Neural cell (in vitro differentiated cells): ENCODE measurements around the gene GSTCD. TPM values are rescaled to one million over a fixed set of nuclear protein-coding genes. Genes with fewer than 3 reads are reported as not detected.
"Not testable (repeated sequence)": the region's sequence is repeated elsewhere in the genome, so short reads cannot be mapped to it uniquely, and the experiment has no call there.

Experiments used
- H2AFZ ChIP-seq: fragments of 200-600, 300-800 bp; sonication (generic), shearing (Covaris generic); 2 replicates; pipeline ENCODE4 v1.6.0; 2014; ENCODE audit warnings: low read depth, mild to moderate bottlenecking, antibody characterized with exemption, low read length, moderate library complexity
- H3F3A ChIP-seq: fragments of 200-600 bp; shearing (Covaris generic); 2 replicates; pipeline ENCODE4 v1.6.1; 2016; ENCODE audit warnings: mild to moderate bottlenecking, moderate library complexity, mixed read lengths, antibody characterized with exemption, low read length; ENCODE audit not compliant: insufficient read depth, poor library complexity, severe bottlenecking
- H3K27ac ChIP-seq: fragments of 200-600, 300-800 bp; sonication (generic), shearing (Covaris generic); 2 replicates; pipeline ENCODE4 v1.5.1; 2014; ENCODE audit warnings: mild to moderate bottlenecking, low read length, moderate library complexity
- H3K27me3 ChIP-seq: fragments of 300-800, 200-600 bp; sonication (generic), shearing (Covaris generic); 2 replicates; pipeline ENCODE4 v1.6.0; 2014; ENCODE audit warnings: mild to moderate bottlenecking, low read depth, low read length, moderate library complexity; ENCODE audit not compliant: insufficient read depth
- H3K36me3 ChIP-seq: fragments of 300-800, 200-600 bp; sonication (generic), shearing (Covaris generic); 2 replicates; pipeline ENCODE4 v1.5.1; 2014; ENCODE audit warnings: mild to moderate bottlenecking, antibody characterized with exemption, low read length, moderate library complexity; ENCODE audit not compliant: insufficient read depth
- H3K4me2 ChIP-seq: fragments of 300-800, 200-600 bp; sonication (generic), shearing (Covaris generic); 2 replicates; pipeline ENCODE4 v1.6.0; 2014; ENCODE audit warnings: mild to moderate bottlenecking, low read length
- H3K4me3 ChIP-seq: fragments of 300-800, 200-600 bp; sonication (generic), shearing (Covaris generic); 2 replicates; pipeline ENCODE4 v1.5.1; 2014; ENCODE audit warnings: mild to moderate bottlenecking, low read length, moderate library complexity
- H3K79me2 ChIP-seq: fragments of 200-600 bp; shearing (Covaris generic); replicated peaks from 2 replicates; pipeline ENCODE4 v1.6.0; 2014; ENCODE audit warnings: mild to moderate bottlenecking, low read length, moderate library complexity; ENCODE audit not compliant: insufficient read depth
- H3K9ac ChIP-seq: fragments of 300-800, 200-600 bp; sonication (generic), shearing (Covaris generic); 2 replicates; pipeline ENCODE4 v1.6.1; 2016; ENCODE audit warnings: mild to moderate bottlenecking, low read length, mixed read lengths
- H3K9me2 ChIP-seq: fragments of 200-600 bp; shearing (Covaris generic); 2 replicates; pipeline ENCODE4 v1.6.1; 2016; ENCODE audit warnings: mild to moderate bottlenecking, low read length, mixed read lengths; ENCODE audit not compliant: insufficient read depth
- H3K9me3 ChIP-seq: fragments of 200-600, 300-800 bp; sonication (generic), shearing (Covaris generic); 2 replicates; pipeline ENCODE4 v1.6.1; 2016; ENCODE audit warnings: mild to moderate bottlenecking, mixed run types, low read length, moderate library complexity, mixed read lengths
- H4K20me1 ChIP-seq: fragments of 200-600 bp; shearing (Covaris generic); 2 replicates; pipeline ENCODE4 v1.6.1; 2016; ENCODE audit warnings: mild to moderate bottlenecking, mixed run types; ENCODE audit not compliant: insufficient read depth
- CTCF ChIP-seq: fragments of 450-650 bp; IDR thresholded peaks from 2 replicates; pipeline ENCODE4 v1.5.1; 2014; ENCODE audit warnings: antibody characterized with exemption, mild to moderate bottlenecking, moderate library complexity; ENCODE audit not compliant: poor library complexity, severe bottlenecking
- EP300 ChIP-seq: fragments of 450-650 bp; conservative IDR thresholded peaks from 2 replicates; pipeline ENCODE4 v1.6.1; 2014; ENCODE audit warnings: antibody characterized with exemption, mild to moderate bottlenecking, moderate library complexity; ENCODE audit not compliant: poor library complexity, severe bottlenecking
- EZH2 ChIP-seq: fragments of 200-600, 300-800 bp; shearing (Covaris generic), sonication (generic); IDR thresholded peaks from 2 replicates; pipeline ENCODE4 v1.6.1; 2014; ENCODE audit warnings: antibody characterized with exemption, low read length, borderline replicate concordance, mild to moderate bottlenecking; ENCODE audit not compliant: insufficient read depth, poor library complexity, severe bottlenecking
- MXI1 ChIP-seq: fragments of 450-650 bp; conservative IDR thresholded peaks from 2 replicates; pipeline ENCODE4 v1.6.1; 2014; ENCODE audit warnings: antibody characterized with exemption, mild to moderate bottlenecking; ENCODE audit not compliant: poor library complexity, severe bottlenecking
- POLR2AphosphoS5 ChIP-seq: IDR thresholded peaks from 2 replicates; pipeline ENCODE4 v1.6.1; 2012
- RAD21 ChIP-seq: fragments of 450-650 bp; conservative IDR thresholded peaks from 2 replicates; pipeline ENCODE4 v1.6.1; 2014; ENCODE audit warnings: antibody characterized with exemption, mild to moderate bottlenecking, moderate library complexity
- REST ChIP-seq: IDR thresholded peaks from 2 replicates; pipeline ENCODE4 v1.6.1; 2012; ENCODE audit warnings: borderline replicate concordance
- SMC3 ChIP-seq: fragments of 450-650 bp; conservative IDR thresholded peaks from 2 replicates; pipeline ENCODE4 v1.6.1; 2014; ENCODE audit warnings: antibody characterized with exemption, mild to moderate bottlenecking, moderate library complexity; ENCODE audit not compliant: poor library complexity
- TAF1 ChIP-seq: IDR thresholded peaks from 2 replicates; pipeline ENCODE4 v1.6.1; 2012; ENCODE audit warnings: low read depth
- polyA plus RNA-seq: library from polyadenylated mRNA; depleted of rRNA; stranded (reverse); fragments of >200 nt; gene quantifications from 2 replicates; pipeline ENCODE4 v1.2.3, GENCODE V29; 2014

GSTCD gene
- polyA plus RNA-seq, 1 donor from 2014 or later = 15.1 TPM

GRCh38 chr4:105772065-105772464 lies 63.5 kb downstream of the GSTCD start:
- H3K4me3 ChIP-seq, H3K9ac ChIP-seq, H3K4me2 ChIP-seq, H2AFZ ChIP-seq, H3K79me2 ChIP-seq, H3K9me2 ChIP-seq, H3F3A ChIP-seq, H3K9me3 ChIP-seq, H3K27me3 ChIP-seq, H4K20me1 ChIP-seq, H3K27ac ChIP-seq, H3K36me3 ChIP-seq: not testable (repeated sequence)

GRCh38 chr4:105775760-105776415 lies 67.3 kb downstream of the GSTCD start:
- H3F3A ChIP-seq, H3K27me3 ChIP-seq, H3K4me3 ChIP-seq, H3K79me2 ChIP-seq, H3K9ac ChIP-seq, H3K27ac ChIP-seq, H3K9me2 ChIP-seq, H2AFZ ChIP-seq, H3K36me3 ChIP-seq, H3K4me2 ChIP-seq, H4K20me1 ChIP-seq, H3K9me3 ChIP-seq: not testable (repeated sequence)

- Histone ChIP-seq H3K27ac (no peak overlapping the region), H3K9ac (no peak overlapping the region), H3F3A (no peaks in the 10 kb centered on the region), H2AFZ (no peak overlapping the region), H3K9me3 (no peaks in the 10 kb centered on the region), H3K36me3 (no peaks in the 10 kb centered on the region), H3K9me2 (no peaks in the 10 kb centered on the region), H3K27me3 (no peaks in the 10 kb centered on the region), H4K20me1 (no peaks in the 10 kb centered on the region), H3K4me2 (no peak overlapping the region), H3K4me3 (no peak overlapping the region), H3K79me2 (no peaks in the 10 kb centered on the region)
- TF ChIP-seq EZH2 (no peak), TAF1 (no peak)
Observed at GRCh38 chr4:105780176-105780575, 71.6 kb downstream of the GSTCD start.

GRCh38 chr4:105784761-105785160 lies 76.2 kb downstream of the GSTCD start:
- H3F3A ChIP-seq = no peaks in the 10 kb centered on the region
- no peak overlapping the region for H3K27ac ChIP-seq
- H2AFZ ChIP-seq = no peak overlapping the region
- no peaks in the 10 kb centered on the region for H3K9me2 ChIP-seq
- no peak overlapping the region for H3K4me3 ChIP-seq
- H3K27me3 ChIP-seq = no peaks in the 10 kb centered on the region
- no peak for TF ChIP-seq CTCF
- TF ChIP-seq TAF1 = no peak
- TF ChIP-seq RAD21 = no peak
- no peak for TF ChIP-seq EP300
- no peak for TF ChIP-seq REST
- no peak for TF ChIP-seq MXI1
- no peak for TF ChIP-seq EZH2
- TF ChIP-seq SMC3 = no peak
- no peak for TF ChIP-seq POLR2AphosphoS5
- H3K9me3 ChIP-seq = no peaks in the 10 kb centered on the region
- H4K20me1 ChIP-seq = no peaks in the 10 kb centered on the region
- no peak overlapping the region for H3K9ac ChIP-seq
- H3K4me2 ChIP-seq = no peak overlapping the region
- no peaks in the 10 kb centered on the region for H3K36me3 ChIP-seq
- H3K79me2 ChIP-seq = no peaks in the 10 kb centered on the region
